ENCODE results near the gene R3HDM1. TPM values are rescaled to one million over a fixed set of nuclear protein-coding genes. Genes with fewer than 3 reads are reported as not detected.

R3HDM1 gene
- total RNA-seq, 2 experiments from 2014 or later, result 47.5 to 57.3 TPM

DNA sequence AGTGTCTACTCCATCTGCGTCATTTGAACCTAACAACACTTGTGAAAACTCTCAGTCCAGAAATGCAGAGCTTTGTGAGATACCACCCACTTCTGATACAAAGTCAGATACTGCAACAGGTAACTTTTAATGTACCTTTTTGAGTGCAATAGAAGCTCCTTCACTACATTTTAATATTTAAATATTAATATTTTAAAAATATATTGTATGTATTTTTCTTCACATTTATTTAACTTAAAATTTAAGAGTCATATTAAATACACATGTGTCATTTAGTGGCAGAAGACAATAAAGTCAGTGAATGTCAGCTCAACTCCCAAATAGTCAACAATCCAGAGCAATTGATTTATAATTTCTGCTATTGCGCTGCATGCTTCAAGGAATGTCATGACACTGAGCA, 224.3 kb downstream of the R3HDM1 start:
- H3K27ac Mint-ChIP-seq, result no peak overlapping the region
- CTCF ChIA-PET, result interaction anchor here (1.0 to 1.7 kb wide), 4 partner anchors 13 to 42 kb away, joined by 3 to 7 read pairs (median 4); no protein-coding TSS in a partner anchor
- DNase-seq (no peak), ATAC-seq (no peak)
- H3K27me3 Mint-ChIP-seq, result no peaks in the 10 kb centered on the region
- H3K9me3 Mint-ChIP-seq (ENCODE audit: low read depth), result peaks cover 11% of the 10 kb centered on the region
- no peak overlapping the region for H3K4me3 Mint-ChIP-seq
- peaks cover 66% of the 10 kb centered on the region for H3K36me3 Mint-ChIP-seq
- H3K4me1 Mint-ChIP-seq, result no peaks in the 10 kb centered on the region

DNA sequence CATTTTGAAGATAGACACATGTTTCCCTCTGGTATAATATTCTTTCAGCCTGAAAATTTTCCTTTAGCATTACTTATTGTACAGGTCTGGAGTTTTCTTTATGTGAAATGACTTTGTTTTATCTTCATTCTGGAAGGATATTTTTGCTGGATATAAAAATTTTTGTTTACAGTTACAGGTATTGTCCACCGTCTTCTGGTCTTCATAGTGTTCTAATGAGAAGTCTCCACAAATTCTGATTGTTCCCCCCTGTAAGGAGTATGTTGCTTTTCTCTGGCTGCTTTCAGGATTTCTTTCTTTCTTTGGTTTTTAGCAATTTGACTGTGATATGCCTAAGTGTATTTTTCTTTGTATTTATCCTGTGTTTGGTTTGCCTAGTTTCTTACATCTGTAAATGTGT, 225.4 kb downstream of the R3HDM1 start:
- CTCF ChIA-PET, result interaction anchor here (1.5 to 1.7 kb wide), 2 partner anchors 41 kb away, joined by 4 to 7 read pairs; no protein-coding TSS in a partner anchor
- DNase-seq, result no peak
- no peak overlapping the region for H3K27ac Mint-ChIP-seq
- peaks cover 71% of the 10 kb centered on the region for H3K36me3 Mint-ChIP-seq
- H3K4me3 Mint-ChIP-seq, result no peak overlapping the region
- ATAC-seq, result no peak
- H3K9me3 Mint-ChIP-seq (ENCODE audit: low read depth), result peaks cover 11% of the 10 kb centered on the region
- no peaks in the 10 kb centered on the region for H3K4me1 Mint-ChIP-seq
- no peaks in the 10 kb centered on the region for H3K27me3 Mint-ChIP-seq

DNA sequence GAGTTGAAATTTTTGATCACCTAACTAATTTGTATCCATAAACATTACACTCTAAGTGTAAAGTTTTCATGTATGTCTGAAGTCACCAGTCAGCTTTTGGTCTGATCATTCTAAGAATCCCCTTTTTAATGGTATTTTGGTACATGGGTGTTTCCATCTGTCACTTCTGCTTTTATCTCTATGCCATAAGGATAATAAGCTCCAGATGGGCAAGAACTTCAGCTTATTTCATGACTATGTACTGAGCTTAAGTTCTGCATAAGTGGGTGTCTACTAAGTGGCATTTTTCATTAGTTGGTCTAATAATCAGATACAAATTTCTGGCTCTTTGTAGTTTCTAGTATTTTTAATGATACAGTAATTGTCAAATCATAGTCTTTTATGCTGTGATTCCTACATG, 230.7 kb downstream of the R3HDM1 start:
- CTCF ChIA-PET, result interaction anchor here (1.4 to 1.6 kb wide), 3 partner anchors 36 to 773 kb away, joined by 3 to 5 read pairs (median 4); no protein-coding TSS in a partner anchor
- DNase-seq (no peak), ATAC-seq (no peak)
- no peak overlapping the region for H3K27ac Mint-ChIP-seq
- peaks cover under 1% of the 10 kb centered on the region for H3K9me3 Mint-ChIP-seq (ENCODE audit: low read depth)
- H3K4me3 Mint-ChIP-seq, result no peak overlapping the region
- H3K27me3 Mint-ChIP-seq, result no peaks in the 10 kb centered on the region
- peaks cover 2% of the 10 kb centered on the region for H3K4me1 Mint-ChIP-seq
- H3K36me3 Mint-ChIP-seq, result peaks cover 59% of the 10 kb centered on the region

DNA sequence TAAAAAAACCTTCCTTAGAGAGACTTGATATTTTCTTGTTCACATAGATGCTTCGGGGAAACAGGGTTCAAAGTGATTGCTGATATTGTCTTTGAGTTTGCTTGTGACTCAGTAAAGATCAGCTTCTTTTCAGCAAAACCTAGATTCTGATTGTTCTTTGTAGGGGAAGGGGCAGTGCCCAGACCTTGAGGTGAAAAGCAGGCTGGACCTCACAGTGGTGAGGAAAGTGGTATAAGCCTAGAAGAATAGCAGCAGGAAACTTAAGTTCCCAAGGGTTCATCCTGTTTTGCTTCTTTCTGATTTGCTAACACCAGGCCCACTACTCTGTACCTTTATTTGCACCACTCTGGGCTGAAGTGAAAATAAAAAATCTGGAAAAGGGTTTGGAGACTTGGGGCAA, 231.2 kb downstream of the R3HDM1 start:
- H3K9me3 Mint-ChIP-seq (ENCODE audit: low read depth), result no peaks in the 10 kb centered on the region
- no peaks in the 10 kb centered on the region for H3K27me3 Mint-ChIP-seq
- no peak for DNase-seq
- H3K27ac Mint-ChIP-seq, result no peak overlapping the region
- H3K4me3 Mint-ChIP-seq, result no peak overlapping the region
- peaks cover 4% of the 10 kb centered on the region for H3K4me1 Mint-ChIP-seq
- CTCF ChIA-PET, result interaction anchor here (1.4 to 1.6 kb wide), 3 partner anchors 36 to 773 kb away, joined by 3 to 5 read pairs (median 4); no protein-coding TSS in a partner anchor
- H3K36me3 Mint-ChIP-seq, result peaks cover 57% of the 10 kb centered on the region
- no peak for ATAC-seq

DNA sequence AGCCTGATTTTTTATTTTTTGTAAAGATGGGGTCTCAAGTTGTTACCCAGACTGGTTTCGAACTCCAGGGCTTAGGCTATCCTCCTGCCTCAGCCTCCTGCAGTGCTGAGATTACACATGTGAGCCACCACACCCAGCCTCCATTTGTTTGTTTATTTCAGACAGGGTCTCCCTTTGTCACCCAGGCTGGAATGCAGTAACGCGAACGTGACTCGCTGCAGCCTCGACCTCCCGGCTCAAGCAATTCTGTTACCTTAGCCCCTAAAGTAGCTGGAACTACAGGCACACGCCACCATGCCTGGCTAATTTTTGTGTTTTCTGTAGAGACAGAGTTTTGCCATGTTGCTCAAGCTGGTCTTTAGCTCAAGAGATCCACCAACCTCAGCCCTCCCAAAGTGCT, 237.6 kb downstream of the R3HDM1 start:
- H3K36me3 Mint-ChIP-seq, result peaks cover 57% of the 10 kb centered on the region

DNA sequence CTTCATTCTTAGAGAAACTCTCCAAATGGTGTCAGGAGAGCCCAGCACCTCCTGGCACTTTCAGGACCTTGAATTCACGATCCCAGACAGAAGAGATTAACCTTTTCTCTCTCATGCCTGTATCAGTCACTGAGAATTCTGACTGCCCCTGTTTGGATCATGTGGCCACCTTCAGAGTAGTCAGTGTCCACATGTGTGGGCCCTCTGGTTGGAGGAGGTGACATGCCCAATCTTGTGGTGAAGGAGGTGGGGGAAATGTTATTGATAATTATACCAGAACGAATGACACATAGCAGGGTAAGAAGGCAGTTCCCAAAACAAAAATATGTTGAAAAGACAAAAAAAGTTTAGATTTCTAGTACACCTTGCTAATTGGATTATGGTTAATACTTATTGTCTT, 242.0 kb downstream of the R3HDM1 start:
- DNase-seq (no peak), ATAC-seq (no peak)
- no peak overlapping the region for H3K4me3 Mint-ChIP-seq
- H3K9me3 Mint-ChIP-seq (ENCODE audit: low read depth), result no peaks in the 10 kb centered on the region
- H3K4me1 Mint-ChIP-seq, result peaks cover 3% of the 10 kb centered on the region
- CTCF ChIA-PET, result interaction anchor here (1.5 kb wide), 1 partner anchor 17 kb away, joined by 3 read pairs; no protein-coding TSS in a partner anchor
- H3K27ac Mint-ChIP-seq, result peak overlapping the region; percentile 34
- peaks cover 60% of the 10 kb centered on the region for H3K36me3 Mint-ChIP-seq
- H3K27me3 Mint-ChIP-seq, result no peaks in the 10 kb centered on the region

More for the DNA sequence above, 237.6 kb downstream of the R3HDM1 start:
- no peak for DNase-seq
- Mint-ChIP-seq H3K9me3 (ENCODE audit: low read depth) (no peaks in the 10 kb centered on the region), H3K27ac (no peak overlapping the region), H3K4me1 (peaks cover 8% of the 10 kb centered on the region), H3K27me3 (no peaks in the 10 kb centered on the region), H3K4me3 (no peak overlapping the region)
- CTCF ChIA-PET, result interaction anchor here (1.1 to 1.2 kb wide), 2 partner anchors 13 to 29 kb away, joined by 3 to 4 read pairs; no protein-coding TSS in a partner anchor
- ATAC-seq, result no peak

DNA sequence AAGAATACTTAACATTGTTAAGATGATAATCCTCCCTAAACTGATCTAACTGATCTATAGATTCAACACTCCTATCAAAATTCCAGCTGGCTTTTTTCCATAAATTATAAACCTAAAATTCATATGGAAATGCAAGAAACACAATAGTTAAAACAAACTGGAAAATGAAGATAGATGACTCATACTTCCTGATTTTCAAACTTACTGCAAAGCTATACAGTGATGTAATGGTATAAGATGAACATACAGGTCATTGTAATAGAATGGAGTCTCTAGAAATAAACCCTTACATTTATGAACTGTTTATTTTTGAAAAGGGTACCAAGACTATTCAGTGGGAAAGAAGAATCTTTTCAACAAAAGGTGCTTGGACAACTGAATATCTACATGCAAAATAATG, 242.6 kb downstream of the R3HDM1 start:
- peaks cover 3% of the 10 kb centered on the region for H3K4me1 Mint-ChIP-seq
- H3K36me3 Mint-ChIP-seq, result peaks cover 60% of the 10 kb centered on the region
- no peak overlapping the region for H3K27ac Mint-ChIP-seq
- no peaks in the 10 kb centered on the region for H3K27me3 Mint-ChIP-seq
- ATAC-seq (no peak), DNase-seq (no peak)
- no peak overlapping the region for H3K4me3 Mint-ChIP-seq
- H3K9me3 Mint-ChIP-seq (ENCODE audit: low read depth), result no peaks in the 10 kb centered on the region
- CTCF ChIA-PET, result interaction anchor here (1.5 kb wide), 1 partner anchor 18 kb away, joined by 3 read pairs; no protein-coding TSS in a partner anchor

Small RNA genes lying within 50 kb of the gene (microRNA-seq; reads per million reads assigned to microRNA genes)
- 140 reads per million, percentile 69 among the genes with 10 or more reads in this experiment for gene MIR128-1

Other genes with a start within 250 kb of the R3HDM1 start
- 1 to 10 TPM; 7.6 TPM for gene ZRANB3, start 266 bp upstream of the R3HDM1 start, total RNA-seq
- gene UBXN4, start 210.4 kb downstream of the R3HDM1 start, total RNA-seq, result 100 to 1,000 TPM; 105 to 112 TPM